Mesodermal cell (in vitro differentiated cells): Measurements from ENCODE around the gene MYO1E.

Experiments
- H3K27ac ChIP-seq: 2 replicates; pipeline ENCODE4 v1.7.0; 2013; ENCODE audit warnings: mild to moderate bottlenecking, low read depth, low read length, moderate library complexity; ENCODE audit not compliant: severe bottlenecking
- H3K36me3 ChIP-seq: 2 replicates; pipeline ENCODE4 v1.7.1; 2013; ENCODE audit warnings: mild to moderate bottlenecking, low read length, moderate library complexity; ENCODE audit not compliant: control insufficient read depth, insufficient read depth
- H3K4me1 ChIP-seq: one replicate; pipeline ENCODE4 v1.7.1; 2013; ENCODE audit warnings: mild to moderate bottlenecking, low read length; ENCODE audit not compliant: insufficient read depth, control insufficient read depth, poor library complexity, severe bottlenecking
- H3K4me3 ChIP-seq: 2 replicates; pipeline ENCODE4 v1.7.0; 2013; ENCODE audit warnings: low read length, control low read depth, mild to moderate bottlenecking; ENCODE audit not compliant: insufficient read depth, poor library complexity, severe bottlenecking; ENCODE audit errors: extremely low read depth
- H3K9me3 ChIP-seq: 2 replicates; pipeline ENCODE4 v1.7.1; 2013; ENCODE audit warnings: mild to moderate bottlenecking, low read length, moderate library complexity; ENCODE audit not compliant: control insufficient read depth
- WGBS, 2 experiments: methylation state at CpG; one replicate each; pipeline ENCODE4 v1.1.5; 2013; ENCODE audit warnings: missing lambda C conversion rate in 2 of 2; ENCODE audit not compliant: insufficient coverage in 2 of 2; 5-methylcytosine and 5-hydroxymethylcytosine counted together

Gene MYO1E

DNA sequence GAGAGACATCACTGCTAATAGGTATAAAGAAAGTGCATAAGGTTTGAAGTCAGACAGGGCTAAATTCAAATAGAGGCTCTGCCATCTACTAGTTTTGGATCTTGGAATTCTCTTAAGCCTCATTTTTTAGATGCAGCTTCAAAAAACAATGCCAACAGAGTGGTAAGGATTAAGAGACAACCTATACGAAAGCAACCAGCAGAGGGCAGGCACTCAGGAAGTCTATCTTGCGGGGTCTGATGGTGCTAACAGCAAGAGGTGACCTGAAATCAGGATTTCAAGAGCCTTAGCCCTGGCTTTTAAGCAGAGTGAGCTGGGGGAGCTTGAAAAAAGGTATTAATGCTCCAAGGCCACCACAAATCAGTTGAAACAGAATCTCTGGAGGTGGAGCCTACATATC, 125.3 kb downstream of the MYO1E start:
- Histone ChIP-seq H3K9me3 (no peaks in the 10 kb centered on the region), H3K4me1 (no peaks in the 10 kb centered on the region), H3K36me3 (no peaks in the 10 kb centered on the region), H3K4me3 (no peak overlapping the region), H3K27ac (no peak overlapping the region)
- 5 to 8% methylated on average over 2 of the region's 2 CpGs for WGBS, 2 experiments

DNA sequence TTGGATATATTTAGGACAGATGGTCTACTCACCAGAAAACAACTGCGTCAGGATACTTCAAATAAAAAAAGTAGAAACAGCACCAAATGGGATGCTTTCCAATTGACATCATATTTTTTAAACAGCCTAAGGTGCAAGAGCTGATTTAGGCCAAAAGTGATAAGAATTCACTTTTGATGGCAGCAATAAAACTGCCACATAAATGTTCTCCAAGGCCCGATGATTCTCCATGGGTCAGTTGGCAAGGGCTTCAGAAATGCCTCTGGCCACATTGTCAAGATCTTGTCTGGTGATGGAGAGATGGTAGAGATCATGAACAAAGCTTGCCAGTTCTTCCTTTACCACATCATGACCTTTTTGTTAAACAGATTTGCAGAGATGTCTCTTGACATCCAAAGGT, 127.1 kb downstream of the MYO1E start:
- no peak overlapping the region for H3K27ac ChIP-seq
- no peaks in the 10 kb centered on the region for H3K36me3 ChIP-seq
- H3K4me1 ChIP-seq: no peaks in the 10 kb centered on the region
- no peak overlapping the region for H3K4me3 ChIP-seq
- no peaks in the 10 kb centered on the region for H3K9me3 ChIP-seq
- WGBS, 2 experiments: 80% methylated on average over 1 of the region's 2 CpGs; no CpG with 5 or more reads in 1 of the 2 experiments

DNA sequence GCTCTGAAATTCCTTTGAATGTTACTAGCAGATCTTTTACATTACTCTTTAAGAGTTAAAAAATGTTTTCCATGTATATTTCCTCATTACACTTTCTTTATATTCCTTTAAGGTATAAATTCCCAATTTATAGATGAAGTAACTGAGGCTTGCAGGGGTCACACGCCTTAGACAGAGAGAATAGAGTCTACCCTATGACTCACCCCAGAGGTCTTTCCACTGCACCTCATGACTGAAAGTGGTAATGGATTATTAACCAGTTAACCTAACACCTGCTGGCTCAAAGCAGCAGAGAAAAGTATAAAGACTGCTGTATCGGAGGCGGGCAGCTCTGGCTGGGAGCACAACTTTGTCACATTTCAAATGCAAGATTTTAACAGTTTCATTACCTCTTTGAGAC, 128.3 kb downstream of the MYO1E start:
- H3K4me1 ChIP-seq: no peaks in the 10 kb centered on the region
- H3K36me3 ChIP-seq: no peaks in the 10 kb centered on the region
- H3K4me3 ChIP-seq: no peak overlapping the region
- WGBS, 2 experiments: 90 to 100% methylated on average over 2 of the region's 3 CpGs
- no peak overlapping the region for H3K27ac ChIP-seq
- no peaks in the 10 kb centered on the region for H3K9me3 ChIP-seq

DNA sequence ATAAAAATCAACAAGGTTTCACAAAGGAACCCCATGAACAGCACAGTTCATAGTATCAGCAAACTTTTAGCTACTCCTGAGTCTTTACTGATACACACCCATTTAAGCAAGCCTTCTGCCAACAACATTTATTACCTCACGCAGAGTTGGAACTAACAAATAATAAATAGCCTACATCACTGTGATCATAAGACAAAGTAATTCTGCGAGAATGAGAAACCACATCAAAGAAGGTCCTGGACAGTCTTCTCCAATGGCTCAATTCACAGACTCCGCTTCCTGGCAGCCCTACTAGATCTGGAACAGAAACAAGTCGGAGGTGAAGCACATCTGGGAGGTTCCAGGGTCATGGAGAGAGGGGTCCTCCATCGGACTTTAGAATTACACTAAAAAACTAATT, 129.0 kb downstream of the MYO1E start:
- no peaks in the 10 kb centered on the region for H3K9me3 ChIP-seq

DNA sequence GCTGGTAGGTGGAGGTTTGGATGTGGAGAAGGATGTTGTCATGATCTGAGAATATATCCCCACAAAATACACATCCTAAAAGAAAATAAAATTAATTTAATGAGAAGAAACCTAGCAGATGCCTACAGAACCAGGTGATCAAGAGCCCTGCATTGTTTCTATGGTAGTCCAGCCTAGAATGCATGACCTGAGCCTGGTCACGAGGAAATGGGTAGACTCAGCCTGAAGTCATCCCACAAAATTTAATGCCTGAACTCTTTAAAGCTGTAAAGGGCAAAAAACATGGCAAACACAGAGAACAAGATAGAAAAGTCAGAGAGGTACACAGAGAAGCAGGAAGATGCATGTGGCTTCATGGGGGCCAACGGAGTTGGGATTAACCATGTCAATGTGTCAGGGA, 130.0 kb downstream of the MYO1E start:
- Histone ChIP-seq H3K4me1 (no peaks in the 10 kb centered on the region), H3K9me3 (no peaks in the 10 kb centered on the region), H3K4me3 (no peak overlapping the region), H3K36me3 (no peaks in the 10 kb centered on the region), H3K27ac (no peak overlapping the region)
- 94% methylated on average over 2 of the region's 2 CpGs; no CpG with 5 or more reads in 1 of the 2 experiments for WGBS, 2 experiments

More for the DNA sequence above, 129.0 kb downstream of the MYO1E start:
- Histone ChIP-seq H3K4me1 (no peaks in the 10 kb centered on the region), H3K27ac (no peak overlapping the region), H3K36me3 (no peaks in the 10 kb centered on the region), H3K4me3 (no peak overlapping the region)
- 83 to 100% methylated on average over 2 to 3 of the region's 5 CpGs for WGBS, 2 experiments

DNA sequence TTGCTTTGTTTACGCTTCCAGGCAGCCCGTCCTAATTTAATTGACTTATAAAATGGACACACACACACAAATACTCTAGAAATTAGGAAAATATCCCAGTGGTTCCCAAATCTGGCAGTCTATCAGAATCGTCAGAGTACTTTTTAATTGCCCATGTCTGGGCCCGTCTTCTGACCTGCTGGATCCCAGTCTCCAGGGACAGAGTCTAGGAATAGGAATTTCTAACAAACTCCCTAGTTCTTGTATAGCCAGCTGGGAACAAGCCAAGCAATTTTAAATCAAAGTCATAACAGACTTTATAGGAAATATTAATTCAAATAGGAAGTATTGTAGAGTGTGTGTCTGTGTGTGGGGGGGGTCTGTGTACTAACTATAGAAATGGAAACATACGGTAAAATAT, 132.6 kb downstream of the MYO1E start:
- no peaks in the 10 kb centered on the region for H3K9me3 ChIP-seq
- no peak overlapping the region for H3K4me3 ChIP-seq
- no peaks in the 10 kb centered on the region for H3K4me1 ChIP-seq
- no peak overlapping the region for H3K27ac ChIP-seq
- H3K36me3 ChIP-seq: no peaks in the 10 kb centered on the region
- 91 to 93% methylated on average over 4 of the region's 5 CpGs for WGBS, 2 experiments

DNA sequence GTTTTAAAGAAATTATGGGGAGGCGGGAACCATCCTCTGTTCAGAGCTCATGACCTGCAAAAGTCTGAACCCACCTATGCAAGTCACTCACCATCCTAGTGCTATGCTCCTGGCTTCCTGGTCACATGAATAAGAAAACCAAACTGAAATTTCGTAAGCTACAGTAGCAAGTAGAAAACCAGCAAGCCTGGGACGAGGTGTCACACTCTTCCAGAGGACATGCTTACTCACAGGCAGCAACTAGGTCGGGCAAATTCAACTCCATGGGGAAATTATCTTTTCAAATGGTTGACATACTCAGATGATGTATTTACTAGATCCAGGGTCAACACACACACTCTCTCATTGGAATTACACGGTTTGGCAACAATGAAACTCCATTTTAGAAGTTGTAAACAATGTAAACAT, 134.7 kb downstream of the MYO1E start:
- WGBS, 2 experiments: 82 to 86% methylated on average over 2 to 3 of the region's 5 CpGs
- no peaks in the 10 kb centered on the region for H3K9me3 ChIP-seq
- peaks cover 2% of the 10 kb centered on the region for H3K4me1 ChIP-seq
- H3K4me3 ChIP-seq: no peak overlapping the region
- no peak overlapping the region for H3K27ac ChIP-seq
- H3K36me3 ChIP-seq: no peaks in the 10 kb centered on the region

DNA sequence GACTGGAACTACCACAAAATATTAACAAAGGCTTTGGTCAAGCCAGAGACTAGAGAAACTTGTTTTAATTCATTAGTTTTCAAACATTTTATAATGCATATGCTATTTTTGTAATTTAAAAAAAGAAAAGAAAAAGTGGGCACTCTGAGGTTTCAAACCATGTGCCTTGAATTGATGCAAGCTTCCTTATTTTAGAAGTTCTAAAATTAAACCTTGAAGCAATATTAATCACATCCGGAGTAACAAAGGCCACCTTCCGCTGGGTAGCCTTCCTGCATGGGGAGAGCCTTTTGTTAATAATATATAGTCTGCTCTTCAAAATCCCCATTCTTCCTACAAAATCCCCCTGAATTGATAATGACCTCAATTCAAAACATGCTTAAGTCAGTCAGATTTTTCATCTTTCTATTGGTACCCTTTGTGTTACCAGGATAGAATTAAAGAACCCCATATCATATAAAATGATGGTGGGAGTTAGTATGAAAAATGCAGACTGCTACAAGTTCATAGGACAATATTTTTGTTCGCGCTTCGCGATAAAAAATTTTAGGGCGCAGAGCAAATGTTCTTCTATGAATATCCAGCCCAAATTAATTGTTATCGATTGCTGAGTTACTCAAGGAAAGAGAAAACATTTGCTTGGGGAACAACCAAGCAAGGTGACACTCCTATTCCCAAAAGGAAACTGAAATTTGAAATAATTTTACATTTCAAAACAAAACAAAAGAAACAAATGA, 135.4 kb downstream of the MYO1E start:
- H3K9me3 ChIP-seq: no peaks in the 10 kb centered on the region
- peaks cover 8% of the 10 kb centered on the region for H3K4me1 ChIP-seq
- H3K4me3 ChIP-seq: no peak overlapping the region
- H3K36me3 ChIP-seq: no peaks in the 10 kb centered on the region
- H3K27ac ChIP-seq: no peak overlapping the region
- 96 to 100% methylated on average over 3 to 6 of the region's 8 CpGs for WGBS, 2 experiments

DNA sequence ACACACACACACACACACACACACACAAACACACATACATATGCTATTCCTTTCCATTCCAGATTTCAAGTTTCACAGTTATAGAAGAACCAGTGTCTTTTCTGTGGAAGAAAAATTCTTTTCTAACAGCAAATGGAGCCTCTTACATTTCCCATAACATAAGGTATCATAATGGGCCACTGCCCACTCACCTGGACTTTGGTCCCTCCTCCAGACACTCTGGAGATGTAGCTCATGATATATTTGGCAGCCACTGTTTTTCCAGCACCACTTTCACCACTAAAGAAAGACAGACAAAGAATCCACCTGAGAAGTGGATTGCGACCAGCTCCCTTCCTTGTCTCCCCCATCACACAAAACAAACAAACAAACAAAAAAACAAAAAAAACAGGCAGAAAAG, 136.3 kb downstream of the MYO1E start:
- Histone ChIP-seq H3K4me3 (no peak overlapping the region), H3K27ac (no peak overlapping the region), H3K9me3 (no peaks in the 10 kb centered on the region), H3K36me3 (peaks cover 5% of the 10 kb centered on the region), H3K4me1 (peaks cover 11% of the 10 kb centered on the region)
- WGBS, 2 experiments: no CpG with 5 or more reads among the region's 1 CpG

DNA sequence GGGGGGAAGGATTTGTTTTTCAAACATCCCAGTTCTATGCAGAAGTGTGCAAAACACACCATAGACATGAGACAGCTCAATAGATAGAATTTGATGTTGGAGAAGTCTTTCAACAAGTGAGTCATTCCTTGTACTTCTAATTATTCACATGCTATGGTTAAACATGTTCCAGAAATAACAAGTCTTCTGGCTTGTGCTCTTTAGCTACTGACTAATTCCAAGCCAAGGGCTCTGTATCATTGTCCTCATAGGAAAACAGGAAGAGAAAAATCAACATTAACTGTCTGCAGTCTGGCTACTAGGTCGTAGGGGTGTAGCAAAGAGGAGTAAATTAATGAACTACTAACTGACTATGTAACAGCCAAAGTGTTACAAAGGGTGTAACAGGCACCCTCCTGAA, 140.2 kb downstream of the MYO1E start:
- no peak overlapping the region for H3K4me3 ChIP-seq
- no CpG with 5 or more reads among the region's 1 CpG for WGBS, 2 experiments
- H3K36me3 ChIP-seq: peaks cover 15% of the 10 kb centered on the region
- H3K4me1 ChIP-seq: peaks cover 11% of the 10 kb centered on the region
- H3K9me3 ChIP-seq: no peaks in the 10 kb centered on the region
- no peak overlapping the region for H3K27ac ChIP-seq

DNA sequence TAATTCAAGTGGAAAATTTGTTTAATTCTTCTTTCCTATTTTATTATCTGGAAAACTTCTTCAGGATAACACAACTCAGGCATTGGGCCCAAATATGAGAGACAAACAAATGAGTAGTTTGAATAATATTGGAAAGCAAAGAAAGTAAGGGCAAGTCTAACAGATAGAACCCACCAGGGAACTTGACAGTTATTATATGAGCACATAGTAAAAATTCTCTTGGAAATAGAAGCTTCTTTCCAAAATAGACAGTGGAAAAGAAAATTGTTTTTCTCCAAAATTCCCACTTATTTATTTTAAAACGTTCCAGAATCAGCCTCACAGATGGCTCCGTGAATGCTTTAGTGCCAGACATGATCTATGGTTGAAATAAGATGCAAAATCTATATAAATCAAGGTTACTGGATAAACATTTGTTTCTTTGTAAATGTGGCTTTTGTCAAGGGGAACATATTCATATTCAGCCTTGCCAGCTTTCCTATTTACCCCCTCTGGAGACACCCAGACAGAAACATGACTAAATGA, 142.1 kb downstream of the MYO1E start:
- H3K36me3 ChIP-seq: peaks cover 15% of the 10 kb centered on the region
- no peak overlapping the region for H3K27ac ChIP-seq
- H3K4me3 ChIP-seq: no peak overlapping the region
- WGBS, 2 experiments: no CpG with 5 or more reads among the region's 2 CpGs
- H3K9me3 ChIP-seq: no peaks in the 10 kb centered on the region
- H3K4me1 ChIP-seq: peaks cover 11% of the 10 kb centered on the region
